ENCODE measurements around the gene PROC. TPM values are rescaled to one million over a fixed set of nuclear protein-coding genes. Genes with fewer than 3 reads are reported as not detected.

Gene PROC
- total RNA-seq, 2 donors from 2014 or later, result 0.26 TPM; not detected in 1

GRCh38 chr2:127394492-127394891 is 23.7 kb upstream of the PROC start:
- Histone ChIP-seq H3K27me3 (no peaks in the 10 kb centered on the region), H3K27ac (no peak overlapping the region), H3K4me1 (peaks cover 10% of the 10 kb centered on the region), H3K36me3 (replicated peaks in 1 of 2; ENCODE audit: insufficient read depth in 1 of 2, low read depth in 2 of 2) (no peaks in the 10 kb centered on the region), H3K4me3 (no peak overlapping the region), H3K9me3 (no peaks in the 10 kb centered on the region)
- WGBS, 2 donors, result 77 to 87% methylated on average over 3 of the region's 3 CpGs
- TF ChIP-seq CTCF (IDR thresholded peaks at IDR 0.05), result no peak
- ATAC-seq (no peak), DNase-seq (no peak)
- intact Hi-C loops (cut with DNase I), result no loop called here

GRCh38 chr2:127397568-127398238 is 20.5 kb upstream of the PROC start:
- intact Hi-C loops (cut with DNase I), result no loop called here
- Histone ChIP-seq H3K27ac (peak overlapping the region in 1 of 4 donors; percentile 20), H3K9me3 (no peaks in the 10 kb centered on the region), H3K4me1 (peaks cover 10% of the 10 kb centered on the region), H3K4me3 (no peak overlapping the region), H3K36me3 (replicated peaks in 1 of 2; ENCODE audit: insufficient read depth in 1 of 2, low read depth in 2 of 2) (no peaks in the 10 kb centered on the region), H3K27me3 (no peaks in the 10 kb centered on the region)
- DNase-seq, result no peak
- no peak for TF ChIP-seq POLR2A (IDR thresholded peaks at IDR 0.05)
- no peak for ATAC-seq
- WGBS, 2 donors, result 92% methylated on average over 7 to 9 of the region's 9 CpGs

- Histone ChIP-seq H3K36me3 (replicated peaks in 1 of 2; ENCODE audit: insufficient read depth in 1 of 2, low read depth in 2 of 2) (no peaks in the 10 kb centered on the region), H3K27me3 (no peaks in the 10 kb centered on the region), H3K27ac (peak overlapping the region in 1 of 4 donors; percentile 20), H3K4me1 (peaks cover 10% of the 10 kb centered on the region), H3K9me3 (no peaks in the 10 kb centered on the region), H3K4me3 (no peak overlapping the region)
- peak; percentile 85 to 98 (median 92) for DNase-seq
- TF ChIP-seq POLR2A (IDR thresholded peaks at IDR 0.05) (no peak), CTCF (IDR thresholded peaks at IDR 0.05) (no peak)
- intact Hi-C loops (cut with DNase I), result no loop called here
- ATAC-seq, result peak; percentile 95
- WGBS, 2 donors, result 9 to 27% methylated on average over 1 to 4 of the region's 4 CpGs
Measured at GRCh38 chr2:127398239-127398590, 20.0 kb upstream of the PROC start.

GRCh38 chr2:127400533-127400896 is 17.7 kb upstream of the PROC start:
- H3K36me3 ChIP-seq (replicated peaks in 1 of 2; ENCODE audit: insufficient read depth in 1 of 2, low read depth in 2 of 2), result no peaks in the 10 kb centered on the region
- no peaks in the 10 kb centered on the region for H3K27me3 ChIP-seq
- H3K4me3 ChIP-seq, result no peak overlapping the region
- no peak for TF ChIP-seq POLR2A (IDR thresholded peaks at IDR 0.05)
- no peak for TF ChIP-seq CTCF (IDR thresholded peaks at IDR 0.05)
- H3K9me3 ChIP-seq, result no peaks in the 10 kb centered on the region
- no peak for ATAC-seq
- intact Hi-C loops (cut with DNase I), result no loop called here
- no peak for DNase-seq
- H3K27ac ChIP-seq, result no peak overlapping the region
- WGBS, 2 donors, result 77 to 89% methylated on average over 7 to 9 of the region's 9 CpGs
- H3K4me1 ChIP-seq, result peaks cover 10% of the 10 kb centered on the region

- 74 to 81% methylated on average over 35 to 37 of the region's 39 CpGs for WGBS, 2 donors
- no peak overlapping the region for H3K27ac ChIP-seq
- DNase-seq (no peak), ATAC-seq (no peak)
- no peak overlapping the region for H3K4me3 ChIP-seq
- peaks cover 10% of the 10 kb centered on the region for H3K4me1 ChIP-seq
- TF ChIP-seq CTCF (IDR thresholded peaks at IDR 0.05), result no peak
- no peak for TF ChIP-seq POLR2A (IDR thresholded peaks at IDR 0.05)
- intact Hi-C loops (cut with DNase I), result no loop called here
- H3K27me3 ChIP-seq, result no peaks in the 10 kb centered on the region
- H3K36me3 ChIP-seq (replicated peaks in 1 of 2; ENCODE audit: insufficient read depth in 1 of 2, low read depth in 2 of 2), result no peaks in the 10 kb centered on the region
- no peaks in the 10 kb centered on the region for H3K9me3 ChIP-seq
Measured at GRCh38 chr2:127400897-127401756, 17.1 kb upstream of the PROC start.
